Astrocyte (in vitro differentiated cells and primary cell): ENCODE data around the gene SMARCD2. TPM values are rescaled to one million over a fixed set of nuclear protein-coding genes. Genes with fewer than 3 reads are reported as not detected.
A peak's percentile ranks its signal among the peaks of the same experiment; 100 is the strongest.

Experiments used
- DNase-seq: peaks from one replicate; pipeline ENCODE4 v3.0.0-alpha.2; 2010; ENCODE audit warnings: low read depth
- FAIRE-seq: peaks from 2 replicates; lab custom pipeline; 2011; peaks lifted over from hg19 to GRCh38; lab: Jason Lieb, UNC
- H2AFZ ChIP-seq: 2 replicates; pipeline ENCODE4 v1.6.0; 2012; ENCODE audit warnings: low read depth, low read length, inconsistent platforms
- H3K27ac ChIP-seq: 2 replicates; pipeline ENCODE4 v1.5.1; 2011; ENCODE audit warnings: low read depth, low read length, inconsistent platforms
- H3K27me3 ChIP-seq: 2 replicates; pipeline ENCODE4 v1.6.0; 2011; ENCODE audit warnings: low read length, inconsistent platforms; ENCODE audit not compliant: insufficient read depth
- H3K36me3 ChIP-seq: 2 replicates; pipeline ENCODE4 v1.5.1; 2011; ENCODE audit warnings: low read length, inconsistent platforms; ENCODE audit not compliant: insufficient read depth
- H3K4me1 ChIP-seq: 2 replicates; pipeline ENCODE4 v1.5.1; 2011; ENCODE audit warnings: low read length, inconsistent platforms; ENCODE audit not compliant: insufficient read depth
- H3K4me2 ChIP-seq: 2 replicates; pipeline ENCODE4 v1.6.0; 2012; ENCODE audit warnings: low read length, inconsistent platforms
- H3K4me3 ChIP-seq: 2 replicates; pipeline ENCODE4 v1.5.1; 2011; ENCODE audit warnings: low read depth, mild to moderate bottlenecking, low read length, inconsistent platforms; ENCODE audit not compliant: insufficient read depth
- H3K79me2 ChIP-seq: 2 replicates; pipeline ENCODE4 v1.6.0; 2012; ENCODE audit warnings: mild to moderate bottlenecking, low read length, inconsistent platforms; ENCODE audit not compliant: insufficient read depth
- H3K9ac ChIP-seq: 2 replicates; pipeline ENCODE4 v1.6.0; 2012; ENCODE audit warnings: mild to moderate bottlenecking, low read length, inconsistent platforms
- H3K9me3 ChIP-seq: 2 replicates; pipeline ENCODE4 v1.5.1; 2012; ENCODE audit warnings: low read depth, mild to moderate bottlenecking, low read length, inconsistent platforms; ENCODE audit not compliant: insufficient read depth
- H4K20me1 ChIP-seq: 2 replicates; pipeline ENCODE4 v1.6.0; 2012; ENCODE audit warnings: low read length, inconsistent platforms; ENCODE audit not compliant: insufficient read depth
- H3K27ac Mint-ChIP-seq: one replicate; pipeline ENCODE4 v1.8.0; 2021; ENCODE audit warnings: mild to moderate bottlenecking, mixed read lengths; ENCODE audit not compliant: unreplicated experiment
- H3K27me3 Mint-ChIP-seq: one replicate; pipeline ENCODE4 v1.8.0; 2021; ENCODE audit warnings: low read depth, mixed read lengths; ENCODE audit not compliant: unreplicated experiment
- H3K36me3 Mint-ChIP-seq: one replicate; pipeline ENCODE4 v1.8.0; 2021; ENCODE audit warnings: low read depth, mixed read lengths; ENCODE audit not compliant: unreplicated experiment
- H3K4me1 Mint-ChIP-seq: one replicate; pipeline ENCODE4 v1.8.0; 2021; ENCODE audit warnings: low read depth, mixed read lengths; ENCODE audit not compliant: unreplicated experiment
- H3K4me3 Mint-ChIP-seq: one replicate; pipeline ENCODE4 v1.8.0; 2021; ENCODE audit warnings: mild to moderate bottlenecking, moderate library complexity, mixed read lengths; ENCODE audit not compliant: unreplicated experiment
- H3K9me3 Mint-ChIP-seq: one replicate; pipeline ENCODE4 v1.8.0; 2021; ENCODE audit warnings: mild to moderate bottlenecking, mixed read lengths; ENCODE audit not compliant: unreplicated experiment
- CTCF ChIP-seq: IDR thresholded peaks from 2 replicates; pipeline ENCODE4 v1.5.1; 2011; ENCODE audit warnings: low read depth, mild to moderate bottlenecking, inconsistent platforms, low read length, moderate library complexity; ENCODE audit not compliant: insufficient read depth
- EZH2 ChIP-seq: IDR thresholded peaks from 2 replicates; pipeline ENCODE4 v1.6.1; 2012; ENCODE audit warnings: mild to moderate bottlenecking, low read length, inconsistent platforms; ENCODE audit not compliant: insufficient read depth
- total RNA-seq: library from RNA; stranded (reverse); gene quantifications from 2 replicates; pipeline ENCODE4 v1.2.1, GENCODE V29; 2021

The SMARCD2 gene
- total RNA-seq, 1 donor from 2014 or later, result 33.9 TPM

DNA sequence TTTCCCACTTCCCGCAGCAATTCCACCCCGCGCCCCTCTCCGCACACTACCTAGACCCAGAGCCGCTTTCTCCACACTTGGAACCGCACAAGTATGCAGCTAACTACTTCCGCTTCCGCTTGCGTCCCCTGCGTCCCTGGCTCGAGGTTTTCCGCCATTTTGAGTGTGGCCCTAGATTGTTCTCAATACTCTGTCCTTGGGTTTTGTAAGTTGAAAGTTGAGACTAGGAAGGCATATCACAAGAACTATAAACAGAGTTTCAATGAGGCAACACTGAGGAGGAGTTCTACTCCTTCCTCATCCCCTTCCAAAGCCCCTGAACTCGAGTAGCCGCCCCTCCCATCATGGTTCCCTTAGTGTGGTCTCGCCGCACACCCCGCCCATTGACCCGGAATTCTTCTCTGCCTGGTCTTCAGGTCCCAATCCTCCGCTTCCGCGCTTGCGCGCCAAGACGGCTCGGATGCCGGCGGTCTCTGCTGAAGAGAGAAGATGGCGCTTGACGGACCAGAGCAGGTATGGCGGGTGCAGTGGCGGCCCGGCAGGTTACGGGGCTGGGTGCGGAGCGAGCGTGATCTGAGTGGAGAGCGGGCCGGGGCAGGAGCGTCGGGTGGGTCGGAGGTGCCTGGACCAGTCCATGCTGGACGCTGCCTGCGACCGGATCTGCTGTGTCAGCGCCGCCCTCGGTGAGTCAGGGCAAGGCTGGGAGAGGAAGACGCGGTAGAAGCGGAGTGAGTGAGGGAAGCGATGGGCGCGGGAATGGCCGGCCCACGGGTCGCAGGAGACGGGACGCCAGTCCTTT, 15.3 kb downstream of the SMARCD2 start, which contains the start of the genes FTSJ3 and PSMC5:
TSS of gene FTSJ3 (minus strand) at position 662 of the 799 bp plus-strand sequence. CDS start 761 bp downstream, outside the sequence.
TSS of gene PSMC5 (plus strand) at position 430 of the 799 bp plus-strand sequence. CDS start at position 490, 60 bp downstream.
- TF ChIP-seq EZH2, result no peak
- peak; percentile 19 for TF ChIP-seq CTCF
- DNase-seq, result peak; percentile 90
- H3K79me2 ChIP-seq, result peaks cover 81% of the 10 kb centered on the region
- H2AFZ ChIP-seq, result peak within 1 kb of the TSS; percentile 71
- Mint-ChIP-seq H3K36me3 (peaks cover 51% of the 10 kb centered on the region), H3K4me3 (peak within 1 kb of the TSS; percentile 98), H3K27me3 (no peaks in the 10 kb centered on the region), H3K9me3 (no peaks in the 10 kb centered on the region), H3K27ac (peak within 1 kb of the TSS; percentile 100), H3K4me1 (peaks cover 14% of the 10 kb centered on the region)
- H3K9ac ChIP-seq, result peak within 1 kb of the TSS; percentile 85
- peaks cover 65% of the 10 kb centered on the region for H4K20me1 ChIP-seq
- peak within 1 kb of the TSS; percentile 92 for H3K4me2 ChIP-seq
- H3K36me3 ChIP-seq, result peaks cover 68% of the 10 kb centered on the region
- H3K4me3 ChIP-seq, result peak within 1 kb of the TSS; percentile 96
- no peak for FAIRE-seq
- H3K4me1 ChIP-seq, result peaks cover 18% of the 10 kb centered on the region
- H3K9me3 ChIP-seq, result no peaks in the 10 kb centered on the region
- no peaks in the 10 kb centered on the region for H3K27me3 ChIP-seq
- H3K27ac ChIP-seq, result peak within 1 kb of the TSS; percentile 94

DNA sequence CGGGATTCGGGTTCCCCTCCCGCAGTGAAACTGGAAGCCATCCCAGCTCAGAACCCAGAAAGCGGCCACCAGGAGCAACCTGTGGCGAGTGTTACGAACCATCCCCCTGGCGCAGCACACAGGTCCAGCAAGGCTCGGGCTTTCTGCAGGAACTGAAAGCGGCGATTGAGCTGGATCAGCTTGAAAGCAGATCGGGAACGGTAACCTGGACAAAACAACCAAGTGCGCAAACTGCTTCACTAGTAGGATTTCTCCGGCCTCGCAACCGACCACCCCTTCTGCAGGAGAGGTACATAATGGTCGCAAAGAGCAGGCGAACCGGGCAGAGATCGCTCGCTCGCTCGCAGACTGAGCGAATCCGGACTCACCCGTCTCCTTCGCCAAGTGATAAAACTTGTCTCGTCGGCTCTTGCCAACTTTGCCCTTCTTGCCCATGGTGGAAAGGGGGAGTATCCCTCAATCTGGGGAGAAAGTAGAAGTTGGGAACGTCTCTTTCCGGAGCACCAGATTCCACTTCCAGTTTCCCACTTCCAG, 15.9 kb downstream of the SMARCD2 start:
- Histone ChIP-seq H4K20me1 (peaks cover 66% of the 10 kb centered on the region), H2AFZ (peak overlapping the region; percentile 71), H3K4me3 (peak overlapping the region; percentile 96), H3K9ac (peak overlapping the region; percentile 85), H3K4me1 (peaks cover 18% of the 10 kb centered on the region), H3K4me2 (peak overlapping the region; percentile 92), H3K36me3 (peaks cover 67% of the 10 kb centered on the region), H3K9me3 (no peaks in the 10 kb centered on the region), H3K27me3 (no peaks in the 10 kb centered on the region), H3K27ac (peak overlapping the region; percentile 94), H3K79me2 (peaks cover 88% of the 10 kb centered on the region)
- H3K27ac Mint-ChIP-seq, result peak overlapping the region; percentile 100
- peaks cover 16% of the 10 kb centered on the region for H3K4me1 Mint-ChIP-seq
- H3K4me3 Mint-ChIP-seq, result peak overlapping the region; percentile 98
- FAIRE-seq (no peak), DNase-seq (no peak)
- no peaks in the 10 kb centered on the region for H3K9me3 Mint-ChIP-seq
- peaks cover 52% of the 10 kb centered on the region for H3K36me3 Mint-ChIP-seq
- no peaks in the 10 kb centered on the region for H3K27me3 Mint-ChIP-seq
- TF ChIP-seq CTCF (no peak), EZH2 (no peak)
